GM10266 (cell line): ENCODE measurements around the gene VIPR2.

Experiments used
- DNase-seq: peaks from one replicate; pipeline ENCODE4 v3.0.0; 2012; ENCODE audit errors: extremely low spot score
- CTCF ChIP-seq: IDR thresholded peaks from 2 replicates; pipeline ENCODE4 v1.5.1; 2012; ENCODE audit warnings: mild to moderate bottlenecking, low read depth; ENCODE audit not compliant: control insufficient read depth, insufficient read depth; ENCODE audit errors: missing control alignments

VIPR2 gene

GRCh38 chr7:159066816-159067575, 77.7 kb downstream of the VIPR2 start:
- no peak for TF ChIP-seq CTCF
- no peak for DNase-seq

DNA sequence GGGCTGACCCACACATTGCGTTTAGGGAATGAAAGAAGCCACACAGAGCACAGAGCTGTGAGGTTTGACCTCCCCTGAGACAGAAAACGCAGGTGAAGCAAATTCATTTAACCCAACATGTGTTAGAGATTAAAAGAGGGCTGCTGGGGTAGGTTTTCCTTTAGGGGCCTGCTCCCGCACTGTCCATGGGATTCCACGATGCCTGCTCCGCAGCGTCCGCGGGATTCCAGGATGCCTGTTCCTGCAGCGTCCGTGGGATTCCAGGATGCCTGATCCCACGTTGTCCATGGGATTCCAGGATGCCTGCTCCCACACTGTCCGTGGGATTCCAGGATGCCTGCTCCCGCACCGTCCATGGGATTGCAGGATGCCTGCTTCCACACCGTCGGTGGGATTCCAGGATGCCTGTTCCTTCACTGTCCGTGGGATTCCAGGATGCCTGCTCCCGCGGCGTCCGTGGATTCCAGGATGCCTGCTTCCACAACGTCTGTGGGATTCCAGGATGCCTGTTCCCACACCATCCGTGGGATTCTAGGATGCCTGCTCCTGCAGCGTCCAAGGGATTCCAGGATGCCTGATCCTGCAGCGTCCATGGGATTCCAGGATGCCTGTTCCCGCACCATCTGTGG, 78.7 kb downstream of the VIPR2 start:
- DNase-seq = no peak
- no peak for TF ChIP-seq CTCF

GRCh38 chr7:159064816-159065510, 79.7 kb downstream of the VIPR2 start:
- TF ChIP-seq CTCF = no peak
- no peak for DNase-seq

GRCh38 chr7:159064121-159064815, 80.4 kb downstream of the VIPR2 start:
- no peak for TF ChIP-seq CTCF
- no peak for DNase-seq

GRCh38 chr7:159063046-159063840, 81.4 kb downstream of the VIPR2 start:
- TF ChIP-seq CTCF = no peak
- DNase-seq = no peak

DNA sequence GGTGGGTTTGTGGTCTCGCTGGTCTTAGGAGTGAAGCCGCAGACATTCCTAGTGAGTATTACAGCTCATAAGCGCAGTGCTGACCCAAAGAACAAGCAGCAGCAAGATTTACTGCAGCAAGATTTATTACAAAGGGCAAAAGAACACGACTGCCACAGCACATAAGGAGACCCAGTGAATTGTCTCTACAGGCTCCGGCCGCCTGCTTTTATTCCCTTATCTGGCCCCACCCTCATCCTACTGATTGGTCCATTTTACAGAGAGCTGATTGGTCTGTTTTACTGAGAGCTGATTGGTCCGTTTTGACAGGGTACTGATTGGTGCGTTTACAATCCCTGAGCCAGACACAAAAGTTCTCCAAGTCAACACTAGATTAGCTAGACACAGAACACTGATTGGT, 82.1 kb downstream of the VIPR2 start:
- TF ChIP-seq CTCF = no peak
- no peak for DNase-seq
